Choroid plexus epithelial cell (primary cell): ENCODE measurements around the gene RTN4RL1.

Source experiments
- DNase-seq: peaks from one replicate; pipeline ENCODE4 v3.0.0-alpha.2; 2010; ENCODE audit warnings: low read depth
- H3K4me3 ChIP-seq: 2 replicates; pipeline ENCODE4 v1.5.1; 2011; ENCODE audit warnings: low read depth, mild to moderate bottlenecking, control low read depth, low read length, moderate library complexity
- CTCF ChIP-seq: conservative IDR thresholded peaks from 2 replicates; pipeline ENCODE4 v1.5.1; 2011; ENCODE audit warnings: low read depth, mild to moderate bottlenecking, control low read depth, inconsistent platforms, low read length, moderate library complexity

The RTN4RL1 gene

GRCh38 chr17:1978396-1978949 lies 46.7 kb downstream of the RTN4RL1 start:
- TF ChIP-seq CTCF = no peak
- H3K4me3 ChIP-seq = no peak overlapping the region
- no peak for DNase-seq

GRCh38 chr17:1977583-1978395 lies 47.3 kb downstream of the RTN4RL1 start:
- H3K4me3 ChIP-seq = no peak overlapping the region
- DNase-seq = no peak
- no peak for TF ChIP-seq CTCF

DNA sequence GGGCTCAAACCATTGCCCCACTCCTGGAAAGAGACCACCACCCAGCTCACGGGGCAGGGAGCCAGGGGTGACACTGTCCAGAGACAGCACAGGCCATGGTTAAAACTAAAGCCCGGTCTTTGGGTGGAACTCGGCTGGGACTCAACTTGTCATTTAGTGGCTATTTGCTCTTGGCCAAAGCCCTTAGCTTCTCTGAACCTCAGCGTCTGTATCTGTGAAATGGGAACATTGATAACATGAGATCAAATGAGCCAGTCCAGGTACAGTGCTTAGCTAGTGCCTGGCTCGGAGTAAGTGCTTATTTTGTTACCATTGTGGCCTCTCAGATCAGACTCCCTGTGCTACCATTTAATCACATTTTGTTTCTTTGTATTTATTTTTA lies 48.5 kb downstream of the RTN4RL1 start:
- no peak for TF ChIP-seq CTCF
- no peak for DNase-seq
- H3K4me3 ChIP-seq = no peak overlapping the region

DNA sequence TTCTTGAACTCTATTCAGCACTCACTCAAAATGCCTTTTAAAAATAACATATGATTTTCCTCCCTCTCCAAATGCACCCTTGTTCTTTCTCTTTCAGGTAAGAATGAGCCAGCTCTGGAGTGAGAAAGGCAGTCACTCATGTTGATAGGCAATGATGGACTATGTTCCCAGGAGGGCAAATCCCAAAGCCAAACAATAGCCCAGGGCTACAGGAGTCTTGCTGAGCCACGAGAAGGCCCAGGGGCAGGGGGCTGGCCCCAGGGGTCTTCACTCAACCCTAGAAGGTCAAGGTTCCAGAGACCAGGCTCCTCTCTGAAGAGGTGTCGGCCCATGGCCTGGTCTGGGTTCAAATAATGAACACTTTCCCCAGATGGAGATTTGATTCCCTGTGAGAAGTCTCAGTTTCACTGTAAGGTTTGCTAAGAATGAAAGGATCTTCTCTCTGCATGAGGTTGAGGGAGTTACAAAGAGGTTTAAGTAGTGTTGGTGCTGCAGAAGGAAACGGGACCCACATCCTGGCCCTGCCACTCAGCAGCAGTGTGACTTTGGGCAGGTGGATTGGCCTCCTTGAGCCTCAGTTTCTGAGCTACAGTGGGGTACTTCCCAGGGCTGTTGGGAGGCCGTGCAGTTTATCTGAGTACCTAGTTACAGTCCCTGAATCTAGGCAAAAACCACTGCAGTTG lies 49.0 kb downstream of the RTN4RL1 start:
- no peak overlapping the region for H3K4me3 ChIP-seq
- no peak for DNase-seq

DNA sequence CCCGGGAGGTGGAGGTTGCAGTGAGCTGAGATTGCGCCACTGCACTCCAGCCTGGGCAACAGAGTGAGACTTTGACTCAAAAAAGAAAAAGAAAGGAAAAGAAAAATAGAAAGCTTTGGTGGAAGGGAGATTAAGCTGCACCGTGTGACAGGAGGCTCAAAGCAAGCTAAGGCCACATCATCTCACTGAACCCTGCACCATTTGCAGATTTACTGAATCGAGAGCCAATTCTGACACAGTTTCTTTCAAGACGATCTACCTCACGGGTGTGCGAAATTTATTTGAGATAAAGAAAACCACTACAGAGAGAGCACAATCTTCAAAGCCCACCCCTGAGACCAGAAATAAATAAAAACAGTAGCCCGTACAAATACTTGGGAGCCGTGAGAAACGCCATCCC lies 49.6 kb downstream of the RTN4RL1 start:
- no peak for TF ChIP-seq CTCF
- H3K4me3 ChIP-seq = no peak overlapping the region
- no peak for DNase-seq

More for the DNA sequence above, 49.0 kb downstream of the RTN4RL1 start:
- no peak for TF ChIP-seq CTCF

DNA sequence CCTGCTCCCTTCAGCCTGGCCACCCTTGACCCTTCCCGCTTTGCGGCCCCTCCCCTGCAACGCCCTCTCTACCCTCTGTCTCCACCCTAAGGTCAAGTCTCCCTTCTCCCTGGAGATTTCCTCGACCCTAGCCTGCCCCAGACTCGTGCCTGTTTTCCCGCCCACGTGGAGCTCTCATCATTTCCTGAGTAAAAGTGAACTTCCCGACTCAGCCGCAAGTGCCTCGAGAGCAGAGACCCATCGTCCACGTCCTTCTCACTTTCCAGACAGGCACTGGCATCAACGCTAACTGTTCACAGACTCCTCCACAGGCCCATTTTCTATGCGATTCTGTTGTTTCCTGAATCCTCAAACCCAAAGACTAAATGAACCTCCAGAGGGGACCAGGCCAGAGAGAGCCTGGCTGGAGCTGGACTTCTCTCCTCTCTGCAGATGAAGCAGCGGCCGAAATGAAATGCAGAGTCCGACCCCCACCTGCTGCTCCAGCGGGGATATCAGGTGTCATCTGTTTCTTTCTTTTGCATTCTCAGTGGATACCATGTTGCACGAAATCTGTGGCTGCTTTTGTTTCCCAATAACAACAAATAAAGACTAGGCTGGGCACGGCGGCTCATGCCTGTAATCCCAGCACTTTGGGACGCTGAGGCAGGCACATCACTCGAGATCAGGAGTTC lies 52.5 kb downstream of the RTN4RL1 start:
- no peak for TF ChIP-seq CTCF
- peak; percentile 50 for DNase-seq
- H3K4me3 ChIP-seq = no peak overlapping the region
